Measurements from ENCODE around the gene LRP1-AS.
A peak's percentile ranks its signal among the peaks of the same experiment; 100 is the strongest.

The LRP1-AS gene

GRCh38 chr12:57130941-57131340 is 16.5 kb downstream of the LRP1-AS start:
- Histone ChIP-seq H3K27ac (no peak overlapping the region), H3K27me3 (ENCODE audit: insufficient read depth, low read depth) (peaks cover 58% of the 10 kb centered on the region), H3K4me1 (ENCODE audit: low read depth, poor library complexity, severe bottlenecking) (peaks cover 19% of the 10 kb centered on the region), H4K20me1 (ENCODE audit: insufficient read depth) (no peaks in the 10 kb centered on the region), H2AFZ (ENCODE audit: low read depth) (no peak overlapping the region), H3K4me2 (no peak overlapping the region), H3K9ac (no peak overlapping the region), H3K36me3 (ENCODE audit: insufficient read depth) (no peaks in the 10 kb centered on the region), H3K79me2 (ENCODE audit: insufficient read depth, low read depth) (no peaks in the 10 kb centered on the region), H3K4me3 (IDR thresholded peaks at IDR 0.05; ENCODE audit: insufficient read depth, low read depth, low read length) (no peak overlapping the region)
- TF ChIP-seq CTCF (conservative IDR thresholded peaks at IDR 0.05; ENCODE audit: low read depth, low read length): no peak

- Histone ChIP-seq H3K27ac (no peak overlapping the region), H2AFZ (ENCODE audit: low read depth) (no peak overlapping the region)
Measured at GRCh38 chr12:57129889-57130288, 17.5 kb downstream of the LRP1-AS start.

GRCh38 chr12:57129321-57129842 is 18.0 kb downstream of the LRP1-AS start:
- Histone ChIP-seq H4K20me1 (ENCODE audit: insufficient read depth) (no peaks in the 10 kb centered on the region), H3K4me2 (no peak overlapping the region), H3K79me2 (ENCODE audit: insufficient read depth, low read depth) (no peaks in the 10 kb centered on the region), H3K4me1 (ENCODE audit: low read depth, poor library complexity, severe bottlenecking) (peaks cover 19% of the 10 kb centered on the region), H3K27me3 (ENCODE audit: insufficient read depth, low read depth) (peaks cover 68% of the 10 kb centered on the region), H3K4me3 (IDR thresholded peaks at IDR 0.05; ENCODE audit: insufficient read depth, low read depth, low read length) (no peak overlapping the region), H3K36me3 (ENCODE audit: insufficient read depth) (no peaks in the 10 kb centered on the region), H2AFZ (ENCODE audit: low read depth) (no peak overlapping the region), H3K27ac (no peak overlapping the region), H3K9ac (no peak overlapping the region)
- TF ChIP-seq CTCF (conservative IDR thresholded peaks at IDR 0.05; ENCODE audit: low read depth, low read length): no peak

More at GRCh38 chr12:57129889-57130288, 17.5 kb downstream of the LRP1-AS start:
- no peak for TF ChIP-seq CTCF (conservative IDR thresholded peaks at IDR 0.05; ENCODE audit: low read depth, low read length)
- Histone ChIP-seq H3K79me2 (ENCODE audit: insufficient read depth, low read depth) (no peaks in the 10 kb centered on the region), H4K20me1 (ENCODE audit: insufficient read depth) (no peaks in the 10 kb centered on the region), H3K27me3 (ENCODE audit: insufficient read depth, low read depth) (peaks cover 65% of the 10 kb centered on the region), H3K9ac (no peak overlapping the region), H3K4me2 (no peak overlapping the region), H3K4me3 (IDR thresholded peaks at IDR 0.05; ENCODE audit: insufficient read depth, low read depth, low read length) (no peak overlapping the region), H3K36me3 (ENCODE audit: insufficient read depth) (no peaks in the 10 kb centered on the region), H3K4me1 (ENCODE audit: low read depth, poor library complexity, severe bottlenecking) (peaks cover 19% of the 10 kb centered on the region)

GRCh38 chr12:57128519-57129247 is 18.7 kb downstream of the LRP1-AS start:
- no peak overlapping the region for H3K9ac ChIP-seq
- H3K27ac ChIP-seq: no peak overlapping the region

More at GRCh38 chr12:57128519-57129247, 18.7 kb downstream of the LRP1-AS start:
- peak overlapping the region; percentile 55 for H3K4me2 ChIP-seq
- H3K79me2 ChIP-seq (ENCODE audit: insufficient read depth, low read depth): no peaks in the 10 kb centered on the region
- H2AFZ ChIP-seq (ENCODE audit: low read depth): peak overlapping the region; percentile 100; the same call in 1 of the 2 replicates
- peaks cover 19% of the 10 kb centered on the region for H3K4me1 ChIP-seq (ENCODE audit: low read depth, poor library complexity, severe bottlenecking)
- H3K4me3 ChIP-seq (IDR thresholded peaks at IDR 0.05; ENCODE audit: insufficient read depth, low read depth, low read length): peak overlapping the region; percentile 71
- no peaks in the 10 kb centered on the region for H4K20me1 ChIP-seq (ENCODE audit: insufficient read depth)
- H3K36me3 ChIP-seq (ENCODE audit: insufficient read depth): no peaks in the 10 kb centered on the region
- no peak for TF ChIP-seq CTCF (conservative IDR thresholded peaks at IDR 0.05; ENCODE audit: low read depth, low read length)
- peaks cover 64% of the 10 kb centered on the region for H3K27me3 ChIP-seq (ENCODE audit: insufficient read depth, low read depth)

All from KMS-11 (cell line).